Measurements from ENCODE around the gene FMO3. TPM values are rescaled to one million over a fixed set of nuclear protein-coding genes. Genes with fewer than 3 reads are reported as not detected.

Gene FMO3
- total and polyA plus RNA-seq, 2 donors (not counting 3 experiments of a cell fraction or from before 2014, with no cell fraction given) = not detected

DNA sequence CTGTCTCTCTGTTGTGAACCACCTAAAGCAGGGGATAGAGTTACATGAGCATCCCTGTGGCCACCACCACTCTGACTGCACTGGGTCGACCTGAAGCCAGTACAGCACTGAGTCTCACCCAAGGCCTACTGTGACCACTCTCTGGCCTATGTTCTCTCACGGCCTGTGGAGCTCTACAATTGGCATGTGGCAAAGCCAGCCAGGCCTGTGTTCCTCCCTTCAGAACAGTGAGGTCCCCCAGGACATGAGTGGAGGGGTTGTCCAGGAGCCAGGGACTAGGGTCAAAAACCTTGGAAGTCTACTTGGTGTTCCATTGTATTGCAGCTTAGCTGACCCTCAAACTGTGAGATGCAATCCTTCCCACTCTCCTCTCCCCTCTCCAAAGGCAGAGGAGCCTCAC, 42.7 kb upstream of the FMO3 start:
- FAIRE-seq = no peak

DNA sequence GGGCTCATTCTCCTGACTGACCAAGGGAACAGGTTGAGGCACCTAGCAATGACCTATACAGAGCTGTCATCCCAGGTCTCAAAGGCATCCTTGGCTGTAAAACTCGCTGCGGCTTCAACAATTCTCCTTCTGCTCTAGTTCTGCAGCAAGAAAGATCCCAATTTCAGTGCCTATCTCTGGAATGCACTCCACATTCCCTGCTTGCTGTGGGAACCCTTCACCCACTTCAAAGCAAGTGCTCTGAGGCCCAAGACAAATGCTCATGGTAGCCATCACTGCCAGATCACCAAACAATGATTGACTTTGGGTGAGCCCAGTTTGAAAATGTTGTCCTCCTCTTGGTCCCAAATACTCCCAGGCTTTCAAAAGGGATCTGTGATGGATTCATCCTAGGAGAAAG, 37.7 kb upstream of the FMO3 start:
- no peak overlapping the region for H3K27ac ChIP-seq (ENCODE audit: insufficient read depth, low read depth, low read length)
- TF ChIP-seq, protein P1, sequence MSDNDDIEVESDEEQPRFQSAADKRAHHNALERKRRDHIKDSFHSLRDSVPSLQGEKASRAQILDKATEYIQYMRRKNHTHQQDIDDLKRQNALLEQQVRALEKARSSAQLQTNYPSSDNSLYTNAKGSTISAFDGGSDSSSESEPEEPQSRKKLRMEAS (IDR thresholded peaks at IDR 0.05; ENCODE audit: insufficient read depth, insufficient read length) = no peak
- no peak for TF ChIP-seq POLR2A (IDR thresholded peaks at IDR 0.05; ENCODE audit: low read depth, low read length)
- no peak for TF ChIP-seq JUN (IDR thresholded peaks at IDR 0.05; ENCODE audit: borderline replicate concordance, insufficient read depth, insufficient read length, low read depth)
- TF ChIP-seq POLR2AphosphoS5 (IDR thresholded peaks at IDR 0.05; ENCODE audit: insufficient read depth, low read depth, low read length) = no peak
- TF ChIP-seq FOS (IDR thresholded peaks at IDR 0.05; ENCODE audit: borderline replicate concordance, insufficient read depth, low read length) = no peak
- no peak for TF ChIP-seq EZH2 (IDR thresholded peaks at IDR 0.05; ENCODE audit: borderline replicate concordance, low read depth, low read length, severe bottlenecking)
- TF ChIP-seq MYC (IDR thresholded peaks at IDR 0.05; ENCODE audit: low read depth, low read length) = no peak
- TF ChIP-seq, protein P2, sequence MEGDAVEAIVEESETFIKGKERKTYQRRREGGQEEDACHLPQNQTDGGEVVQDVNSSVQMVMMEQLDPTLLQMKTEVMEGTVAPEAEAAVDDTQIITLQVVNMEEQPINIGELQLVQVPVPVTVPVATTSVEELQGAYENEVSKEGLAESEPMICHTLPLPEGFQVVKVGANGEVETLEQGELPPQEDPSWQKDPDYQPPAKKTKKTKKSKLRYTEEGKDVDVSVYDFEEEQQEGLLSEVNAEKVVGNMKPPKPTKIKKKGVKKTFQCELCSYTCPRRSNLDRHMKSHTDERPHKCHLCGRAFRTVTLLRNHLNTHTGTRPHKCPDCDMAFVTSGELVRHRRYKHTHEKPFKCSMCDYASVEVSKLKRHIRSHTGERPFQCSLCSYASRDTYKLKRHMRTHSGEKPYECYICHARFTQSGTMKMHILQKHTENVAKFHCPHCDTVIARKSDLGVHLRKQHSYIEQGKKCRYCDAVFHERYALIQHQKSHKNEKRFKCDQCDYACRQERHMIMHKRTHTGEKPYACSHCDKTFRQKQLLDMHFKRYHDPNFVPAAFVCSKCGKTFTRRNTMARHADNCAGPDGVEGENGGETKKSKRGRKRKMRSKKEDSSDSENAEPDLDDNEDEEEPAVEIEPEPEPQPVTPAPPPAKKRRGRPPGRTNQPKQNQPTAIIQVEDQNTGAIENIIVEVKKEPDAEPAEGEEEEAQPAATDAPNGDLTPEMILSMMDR (IDR thresholded peaks at IDR 0.05; ENCODE audit: extremely low read depth in 1 of 2, insufficient read depth in 1 of 2, low read depth in 1 of 2, low read length in 2 of 2) = no peak
- no peak for TF ChIP-seq GATA2 (IDR thresholded peaks at IDR 0.05; ENCODE audit: insufficient read depth, insufficient read length, low read depth, low read length)
- no peaks in the 10 kb centered on the region for H3K27me3 ChIP-seq (ENCODE audit: control insufficient read depth in 2 of 2, insufficient read depth in 2 of 2, low read length in 2 of 2)
- no peaks in the 10 kb centered on the region for H3K4me1 ChIP-seq (ENCODE audit: control insufficient read depth, extremely low read depth, insufficient read depth, low read length)
- CTCF ChIA-PET = no interaction called here
- no peak overlapping the region for H3K9ac ChIP-seq (replicated peaks; ENCODE audit: extremely low read depth, insufficient read depth, low read length)
- H3K36me3 ChIP-seq (ENCODE audit: control insufficient read depth in 2 of 2, extremely low read depth in 1 of 2, insufficient read depth in 2 of 2, low read length in 2 of 2) = no peaks in the 10 kb centered on the region
- DNase-seq (ENCODE audit: low read depth, low spot score) (no peak), FAIRE-seq (no peak)
- H3K4me3 ChIP-seq (replicated peaks in 1 of 3; ENCODE audit: insufficient read depth in 1 of 3, low read depth in 1 of 3, low read length in 3 of 3) = no peak overlapping the region
- H4K20me1 ChIP-seq (replicated peaks; ENCODE audit: control insufficient read depth, extremely low read depth, insufficient read depth, low read length) = no peaks in the 10 kb centered on the region
- intact Hi-C loops (cut with micrococcal nuclease) (no loop called here), dilution Hi-C loops (cut with MboI; ENCODE audit: extremely low pct_ligation_motif_present, low sequenced_read_pairs) (no loop called here)
- no peak overlapping the region for H3K4me2 ChIP-seq (ENCODE audit: insufficient read depth, low read length)
- H2AFZ ChIP-seq (ENCODE audit: low read depth, low read length) = no peak overlapping the region
- BruUV-seq (replicated peaks) = no TSS peak
- POLR2A ChIA-PET = no interaction called here
- no peaks in the 10 kb centered on the region for H3K9me3 ChIP-seq (replicated peaks; ENCODE audit: control insufficient read depth, insufficient read depth, low read length)
- no peaks in the 10 kb centered on the region for H3K79me2 ChIP-seq (ENCODE audit: control insufficient read depth, insufficient read depth, low read length)
- H3K9me1 ChIP-seq (replicated peaks; ENCODE audit: control insufficient read depth, extremely low read depth, insufficient read depth, low read length) = no peaks in the 10 kb centered on the region

More for the DNA sequence above, 42.7 kb upstream of the FMO3 start:
- ChIA-PET CTCF (no interaction called here), POLR2A (no interaction called here)
- Histone ChIP-seq H3K36me3 (ENCODE audit: control insufficient read depth in 2 of 2, extremely low read depth in 1 of 2, insufficient read depth in 2 of 2, low read length in 2 of 2) (no peaks in the 10 kb centered on the region), H3K4me3 (replicated peaks in 1 of 3; ENCODE audit: insufficient read depth in 1 of 3, low read depth in 1 of 3, low read length in 3 of 3) (no peak overlapping the region), H3K4me2 (ENCODE audit: insufficient read depth, low read length) (no peak overlapping the region), H3K27ac (ENCODE audit: insufficient read depth, low read depth, low read length) (no peak overlapping the region), H3K27me3 (ENCODE audit: control insufficient read depth in 2 of 2, insufficient read depth in 2 of 2, low read length in 2 of 2) (no peaks in the 10 kb centered on the region), H3K9me3 (replicated peaks; ENCODE audit: control insufficient read depth, insufficient read depth, low read length) (no peaks in the 10 kb centered on the region), H3K79me2 (ENCODE audit: control insufficient read depth, insufficient read depth, low read length) (no peaks in the 10 kb centered on the region), H2AFZ (ENCODE audit: low read depth, low read length) (no peak overlapping the region), H3K4me1 (ENCODE audit: control insufficient read depth, extremely low read depth, insufficient read depth, low read length) (no peaks in the 10 kb centered on the region), H3K9ac (replicated peaks; ENCODE audit: extremely low read depth, insufficient read depth, low read length) (no peak overlapping the region), H4K20me1 (replicated peaks; ENCODE audit: control insufficient read depth, extremely low read depth, insufficient read depth, low read length) (no peaks in the 10 kb centered on the region), H3K9me1 (replicated peaks; ENCODE audit: control insufficient read depth, extremely low read depth, insufficient read depth, low read length) (no peaks in the 10 kb centered on the region)
- intact Hi-C loops (cut with micrococcal nuclease) (no loop called here), dilution Hi-C loops (cut with MboI; ENCODE audit: extremely low pct_ligation_motif_present, low sequenced_read_pairs) (no loop called here)
- TF ChIP-seq JUN (IDR thresholded peaks at IDR 0.05; ENCODE audit: borderline replicate concordance, insufficient read depth, insufficient read length, low read depth) (no peak), EZH2 (IDR thresholded peaks at IDR 0.05; ENCODE audit: borderline replicate concordance, low read depth, low read length, severe bottlenecking) (no peak), GATA2 (IDR thresholded peaks at IDR 0.05; ENCODE audit: insufficient read depth, insufficient read length, low read depth, low read length) (no peak), FOS (IDR thresholded peaks at IDR 0.05; ENCODE audit: borderline replicate concordance, insufficient read depth, low read length) (no peak)
- TF ChIP-seq, protein P1 (IDR thresholded peaks at IDR 0.05; ENCODE audit: insufficient read depth, insufficient read length) = no peak
- BruUV-seq (replicated peaks) = no TSS peak
- DNase-seq (ENCODE audit: low read depth, low spot score) = no peak
